IPS-11a (cell line): ENCODE results near the gene SLC2A5.
"Not testable (repeated sequence)": the region's sequence is repeated elsewhere in the genome, so short reads cannot be mapped to it uniquely, and the experiment has no call there.

Source experiments
- H3K4me3 ChIP-seq: one replicate; pipeline ENCODE4 v1.5.1; 2013; ENCODE audit warnings: low read depth, low read length, control low read depth

The SLC2A5 gene

DNA sequence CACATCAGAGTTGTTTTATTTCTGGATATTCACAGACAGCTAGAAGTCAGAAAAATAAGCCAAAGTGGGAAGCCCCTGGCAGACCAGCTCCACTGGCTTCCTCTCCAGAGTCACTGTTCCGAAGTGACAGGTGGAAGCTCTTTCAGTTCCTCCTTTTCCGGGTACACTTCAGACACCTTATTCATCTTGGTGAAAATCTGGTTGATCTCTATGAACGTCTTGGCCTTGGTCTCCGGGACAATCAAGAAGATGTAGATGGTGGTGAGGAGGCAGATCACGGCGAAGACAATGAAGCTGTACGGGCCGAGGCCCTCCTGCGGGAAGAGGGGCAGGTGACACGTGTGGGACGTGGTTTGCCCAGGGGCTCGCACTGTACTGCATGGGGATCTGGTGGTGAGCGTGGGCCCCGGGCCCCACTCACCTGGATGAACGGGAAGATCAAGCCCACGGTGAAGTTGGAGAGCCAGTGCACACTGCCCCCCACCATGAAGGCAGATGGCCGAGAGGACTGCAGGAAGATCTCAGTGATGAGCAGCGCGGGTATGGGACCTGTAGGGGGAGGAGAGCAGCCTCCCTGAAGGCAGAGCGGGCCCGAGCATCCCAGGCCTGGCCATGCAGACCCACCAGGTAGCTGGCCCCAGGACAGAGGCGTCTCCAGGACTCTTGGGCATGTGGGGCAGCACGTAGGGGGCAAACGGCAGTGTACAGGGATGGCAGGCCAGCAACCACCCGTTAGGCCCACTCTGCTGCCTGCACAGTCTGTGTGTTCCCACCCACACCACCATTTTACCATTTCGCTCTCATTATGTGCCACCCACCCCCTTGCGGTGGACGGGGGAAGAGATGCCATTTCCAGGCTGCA, 31.7 kb downstream of the SLC2A5 start:
- H3K4me3 ChIP-seq: no peak overlapping the region

DNA sequence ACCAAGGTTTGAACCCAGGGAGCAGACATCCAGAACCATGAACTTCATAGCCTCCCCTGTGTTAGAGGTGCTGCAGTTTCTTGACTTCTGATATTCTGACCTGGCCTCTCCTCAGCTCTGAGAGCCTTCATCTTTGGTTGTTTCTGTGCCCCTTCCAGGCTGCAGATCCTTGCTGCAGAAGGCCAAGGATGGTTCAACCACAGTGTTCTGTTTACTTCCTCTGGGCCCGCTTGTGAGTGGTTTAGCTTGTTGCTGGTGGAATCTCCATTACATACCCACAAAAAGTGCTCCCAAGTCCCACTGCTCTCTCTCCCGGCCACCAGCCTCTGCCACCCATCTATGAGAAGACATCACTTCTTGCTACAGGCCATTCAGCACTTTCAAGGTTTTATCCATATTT, 34.2 kb downstream of the SLC2A5 start:
- no peak overlapping the region for H3K4me3 ChIP-seq

DNA sequence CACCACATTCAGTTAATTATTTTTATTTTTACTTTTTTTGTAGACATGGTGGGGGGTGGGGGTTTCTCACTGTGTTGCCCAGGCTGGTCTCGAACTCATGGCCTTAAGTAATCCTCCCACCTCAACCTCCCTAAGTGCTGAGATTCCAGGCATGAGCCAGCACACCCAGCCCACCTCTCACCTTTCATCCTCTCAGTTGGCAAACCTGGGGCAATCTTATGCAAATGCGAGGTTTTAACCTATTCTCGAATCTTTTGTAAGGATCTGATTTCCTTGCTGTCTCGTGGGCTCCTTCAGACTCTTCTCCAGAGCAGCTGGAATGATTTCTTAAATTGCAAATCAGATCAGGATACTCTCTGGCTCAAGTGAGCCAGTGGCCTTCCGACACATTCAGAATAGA, 36.1 kb downstream of the SLC2A5 start:
- H3K4me3 ChIP-seq: no peak overlapping the region

DNA sequence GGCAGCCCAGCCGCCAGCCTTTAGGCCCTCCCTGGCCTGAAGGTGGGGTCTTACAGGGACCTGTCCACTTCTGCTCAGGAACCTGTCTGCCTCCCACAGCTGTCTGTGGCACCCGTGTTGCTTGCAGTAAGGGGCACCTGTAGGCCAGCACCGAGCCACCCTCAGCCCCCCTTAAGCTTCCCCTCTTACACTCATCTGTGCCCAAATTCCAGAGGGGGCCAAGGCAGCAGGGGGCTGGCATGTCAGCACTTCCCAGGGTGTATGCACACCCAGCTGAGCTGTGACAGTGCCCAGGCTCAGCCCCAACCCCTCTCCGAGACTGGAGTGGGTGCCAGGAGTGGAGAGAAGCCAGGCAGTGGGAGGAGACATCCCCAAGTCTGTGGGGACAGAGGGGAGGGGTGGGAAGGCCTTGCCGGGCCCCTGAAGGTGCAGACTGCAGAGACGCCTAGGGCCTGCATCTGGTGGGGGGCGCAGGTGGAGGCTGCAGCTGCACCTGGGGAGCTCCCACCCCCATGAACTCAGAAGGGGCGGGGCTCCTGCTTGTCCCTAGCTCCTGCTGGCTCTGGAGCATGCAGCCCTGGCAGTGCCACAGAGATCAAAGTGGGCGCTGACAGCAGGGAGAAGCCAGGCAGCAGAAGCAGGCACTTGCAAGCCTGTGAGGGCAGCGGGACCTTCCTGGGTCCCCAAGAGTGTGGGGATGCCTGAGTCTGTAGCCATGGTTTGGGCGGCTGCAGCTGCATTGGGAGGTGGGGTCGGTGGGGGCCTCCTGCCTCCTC, 37.8 kb downstream of the SLC2A5 start:
- H3K4me3 ChIP-seq: no peak overlapping the region

DNA sequence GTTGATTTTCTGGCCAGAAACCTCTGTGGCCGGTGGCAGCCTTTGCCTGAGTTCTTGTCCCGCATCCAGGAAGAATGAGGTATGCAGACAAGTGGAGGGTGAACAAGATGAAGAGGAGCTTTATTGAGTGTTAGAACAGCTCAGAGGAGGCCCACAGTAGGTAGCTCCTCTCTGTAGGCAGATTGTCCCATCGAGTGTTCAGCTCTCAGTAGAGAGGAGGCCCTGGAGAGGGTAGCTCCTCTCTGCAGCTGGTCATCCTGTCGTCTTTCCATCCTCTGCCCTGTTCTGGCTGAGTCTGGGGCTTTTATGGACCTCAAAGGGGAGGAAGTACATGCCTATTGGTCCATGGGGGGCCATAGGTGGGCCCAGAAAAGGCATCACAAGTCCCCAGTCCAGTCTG, 38.4 kb downstream of the SLC2A5 start:
- not testable (repeated sequence) for H3K4me3 ChIP-seq

DNA sequence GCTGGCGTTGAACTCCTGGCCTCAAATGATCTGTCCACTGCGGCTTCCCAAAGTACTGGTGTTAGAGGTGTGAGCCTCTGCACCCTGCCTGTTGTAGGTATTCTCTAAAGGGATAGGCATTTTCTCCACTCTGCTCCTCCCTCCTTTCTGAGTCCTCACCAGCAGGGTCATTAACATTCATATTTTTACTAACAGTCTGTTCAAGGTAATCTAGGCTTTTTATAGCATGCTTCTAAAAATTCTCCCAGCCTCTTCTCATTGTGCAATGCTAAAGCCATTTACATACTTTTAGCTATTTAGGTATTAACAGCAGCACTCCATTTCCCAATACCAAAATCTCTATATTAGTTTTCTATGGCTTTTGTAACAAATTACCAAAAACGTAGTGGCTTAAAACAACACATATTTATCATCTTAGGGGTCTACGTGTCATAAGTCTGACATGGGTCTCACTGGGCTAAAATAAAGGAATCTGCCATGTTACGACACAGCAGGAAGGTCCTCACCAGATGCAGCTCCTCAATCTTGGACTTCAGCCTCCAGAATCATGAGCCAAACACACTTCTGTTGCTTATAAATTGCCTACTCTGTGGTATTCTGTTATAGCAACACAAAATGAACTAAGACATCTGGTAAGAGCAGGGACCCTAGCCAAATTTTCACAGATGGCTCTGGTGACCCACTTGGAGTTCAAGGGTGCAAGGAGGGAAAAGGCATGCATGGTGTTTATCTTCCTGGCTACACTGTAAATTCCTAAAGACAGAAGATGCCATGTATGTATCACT, 40.3 kb downstream of the SLC2A5 start:
- no peak overlapping the region for H3K4me3 ChIP-seq

DNA sequence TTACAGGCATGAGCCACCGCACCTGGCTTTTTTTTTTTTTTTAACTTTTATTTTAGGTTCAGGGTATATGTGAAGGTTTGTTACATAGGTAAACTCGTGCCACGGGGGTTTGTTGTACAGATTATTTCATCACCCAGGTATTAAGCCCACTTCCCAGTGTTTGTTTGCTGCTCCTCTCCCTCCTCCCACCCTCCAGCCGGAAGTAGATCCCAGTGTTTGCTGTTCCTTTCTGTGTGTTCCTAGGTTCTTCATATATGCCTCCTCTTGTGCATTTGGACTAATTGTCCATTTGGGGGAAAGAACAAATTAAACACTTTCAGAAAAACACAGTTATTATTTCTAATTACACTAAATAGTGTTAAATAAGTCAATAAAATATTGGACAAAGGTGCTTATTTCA, 42.1 kb downstream of the SLC2A5 start:
- H3K4me3 ChIP-seq: no peak overlapping the region

DNA sequence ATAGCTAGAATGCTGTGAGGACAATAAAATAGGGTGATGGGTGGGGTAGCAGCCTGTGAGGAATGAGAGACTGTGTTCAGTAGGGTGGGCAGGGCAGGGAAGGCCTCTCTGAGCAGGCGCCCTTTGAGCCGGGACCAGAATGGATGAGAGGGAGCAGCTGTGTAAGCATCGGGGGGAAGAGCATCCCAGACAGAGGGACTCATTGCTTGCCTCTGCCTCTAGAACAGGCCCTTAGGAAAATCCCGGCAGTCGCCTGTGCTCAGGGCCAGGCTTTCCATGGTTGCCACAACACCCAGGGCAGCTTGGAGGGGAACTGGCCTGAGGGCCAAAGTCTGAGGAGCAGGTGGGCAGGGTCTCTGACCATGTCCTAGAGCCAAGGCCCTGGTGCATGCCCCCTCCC, 44.0 kb downstream of the SLC2A5 start:
- no peak overlapping the region for H3K4me3 ChIP-seq

DNA sequence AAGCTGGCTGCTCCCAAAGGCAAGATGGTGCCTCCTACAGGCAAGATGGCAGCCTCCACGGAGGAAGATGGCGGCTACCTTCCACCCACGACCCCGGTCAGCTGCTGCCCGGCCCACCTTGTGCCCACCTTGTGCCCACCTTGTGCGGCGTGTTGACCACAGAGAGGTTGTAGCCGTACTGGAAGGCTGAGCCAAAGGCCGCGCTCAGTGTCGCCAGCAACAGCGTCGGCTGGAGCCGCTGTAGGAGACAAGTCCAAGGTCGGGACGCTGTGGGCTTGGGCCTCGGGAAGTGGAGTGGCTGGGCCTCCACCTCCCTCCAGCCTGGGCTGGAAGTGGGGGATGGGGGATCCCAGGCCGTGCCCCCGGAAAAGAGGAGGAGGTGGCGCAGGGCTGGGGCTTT, 44.6 kb downstream of the SLC2A5 start:
- H3K4me3 ChIP-seq: no peak overlapping the region

DNA sequence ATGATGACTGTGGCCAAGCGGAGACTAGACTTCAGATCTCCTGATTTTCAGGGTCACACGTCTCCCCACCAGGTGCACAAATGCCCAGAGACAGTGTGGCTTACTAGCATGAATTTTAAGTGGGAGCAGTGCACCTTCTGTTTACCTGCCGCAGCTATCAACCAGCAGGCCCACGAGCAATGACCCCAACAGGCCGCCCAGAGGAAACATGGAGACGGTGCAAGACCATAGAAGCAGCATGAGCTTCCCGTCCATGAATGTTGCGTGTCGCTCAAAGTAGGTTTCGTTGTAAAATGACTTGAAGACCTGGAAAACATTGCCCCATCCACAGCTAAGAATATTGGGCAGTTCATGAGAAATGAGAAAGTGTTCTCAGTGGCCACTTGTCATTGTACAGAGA, 46.7 kb downstream of the SLC2A5 start:
- H3K4me3 ChIP-seq: no peak overlapping the region

DNA sequence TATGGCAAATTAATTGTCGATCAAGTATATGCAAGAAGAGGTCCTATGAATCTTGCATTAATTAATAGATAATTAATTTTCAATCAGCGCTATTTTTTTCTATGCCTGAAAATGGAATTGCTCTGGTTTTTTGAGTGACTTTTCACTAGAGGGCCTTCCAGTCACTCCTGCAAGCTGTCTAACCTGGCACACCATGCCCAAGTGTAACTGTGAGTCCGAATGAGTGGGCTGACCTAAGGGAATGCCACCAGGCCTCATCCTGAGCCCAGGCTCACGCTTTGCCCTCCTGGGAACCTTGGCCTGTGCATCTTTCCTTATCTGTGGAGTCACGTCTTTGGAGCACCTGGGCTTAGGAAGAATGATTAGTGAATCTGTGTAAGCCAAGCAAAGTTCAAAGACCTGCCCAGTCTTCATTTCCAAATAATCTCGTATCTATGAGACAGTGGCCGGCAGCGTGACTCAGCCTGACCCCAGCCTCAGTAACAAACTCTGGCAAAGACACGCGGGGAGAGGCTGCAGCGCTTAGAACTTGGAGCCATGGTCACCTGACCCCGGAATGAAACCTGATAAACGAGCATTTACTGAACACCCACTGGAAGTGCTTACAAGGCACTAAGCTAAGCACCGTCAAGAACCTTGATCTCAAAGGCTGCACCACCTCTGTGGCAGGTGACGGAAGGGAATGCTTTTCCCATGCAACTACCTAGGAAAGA, 47.3 kb downstream of the SLC2A5 start:
- not testable (repeated sequence) for H3K4me3 ChIP-seq

DNA sequence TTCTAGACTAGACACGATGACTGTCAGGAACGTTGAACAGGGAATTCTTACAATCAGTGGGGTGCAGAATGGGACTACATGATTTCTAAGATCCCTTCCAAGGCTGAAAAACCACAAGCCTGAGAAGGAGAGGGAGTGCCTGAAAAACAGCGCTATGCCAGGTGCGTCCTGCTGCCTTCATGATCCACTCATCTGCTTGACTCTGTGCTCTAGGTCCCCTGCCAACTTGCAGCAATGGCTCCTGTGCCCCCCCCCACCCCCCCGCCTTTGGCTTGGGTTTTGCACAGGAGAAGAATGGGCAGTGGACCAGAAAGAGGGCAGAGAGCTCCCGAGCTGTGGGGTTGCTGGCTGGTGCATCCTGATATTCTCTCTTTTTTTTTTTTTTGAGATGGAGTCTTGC, 49.1 kb downstream of the SLC2A5 start:
- no peak overlapping the region for H3K4me3 ChIP-seq

DNA sequence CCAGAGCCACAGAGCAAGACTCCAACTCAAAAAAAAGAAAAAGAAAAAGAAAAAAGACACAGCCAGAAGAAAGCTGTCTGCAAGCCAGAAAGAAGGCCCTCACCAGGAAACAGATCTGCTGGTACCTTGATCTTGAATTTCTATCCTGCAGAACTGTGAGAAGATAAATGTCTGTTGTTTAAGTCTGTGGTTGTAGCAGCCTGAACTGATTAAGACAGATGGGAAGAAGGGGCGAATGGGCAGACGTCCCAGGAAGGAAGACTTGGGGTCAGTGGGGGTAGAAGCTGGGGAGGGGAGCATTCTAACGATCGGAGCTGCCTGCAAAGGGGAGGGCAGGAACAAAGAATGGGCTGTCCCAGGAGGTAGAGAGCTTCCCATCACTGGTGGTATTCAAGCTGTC, 49.5 kb downstream of the SLC2A5 start:
- no peak overlapping the region for H3K4me3 ChIP-seq

DNA sequence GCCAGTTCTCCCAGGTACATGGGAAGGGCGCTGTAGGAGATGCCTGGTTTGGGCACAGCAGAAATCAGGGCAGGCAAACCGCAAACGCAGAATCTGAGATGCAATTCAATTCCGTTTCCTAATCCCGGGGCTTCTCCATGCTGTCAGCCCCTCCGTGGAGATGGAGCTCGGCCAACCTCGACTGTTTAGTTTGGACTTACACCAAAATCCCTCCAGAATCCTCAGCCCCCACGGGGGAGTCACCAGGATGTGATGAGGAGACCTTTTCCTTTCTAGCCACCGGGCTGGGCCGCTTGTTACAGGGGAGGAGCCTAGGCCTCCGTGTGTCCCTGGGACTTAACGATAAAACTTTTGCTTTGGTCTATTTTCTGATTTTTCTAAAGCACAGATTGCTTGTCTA, 51.1 kb downstream of the SLC2A5 start:
- H3K4me3 ChIP-seq: no peak overlapping the region

DNA sequence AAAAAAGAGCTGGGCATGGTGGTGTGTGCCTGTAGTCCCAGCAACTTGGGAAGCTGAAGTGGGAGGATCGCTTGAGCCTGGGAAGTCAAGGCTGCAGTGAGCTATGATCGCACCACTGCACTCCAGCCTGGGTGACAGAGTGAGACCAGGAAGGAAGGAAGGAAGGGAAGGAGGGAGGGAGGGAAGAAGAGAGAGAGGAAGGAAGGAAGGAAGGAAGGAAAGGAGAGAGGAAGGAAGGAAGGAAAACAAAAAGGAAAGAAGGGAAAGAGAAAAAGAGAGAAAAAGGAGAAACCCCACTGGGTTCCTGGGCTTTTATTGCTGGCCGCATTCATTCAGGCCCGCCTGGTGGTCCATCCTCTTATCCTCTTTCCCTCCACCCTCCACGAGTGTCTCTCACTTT, 53.0 kb downstream of the SLC2A5 start:
- H3K4me3 ChIP-seq: no peak overlapping the region

DNA sequence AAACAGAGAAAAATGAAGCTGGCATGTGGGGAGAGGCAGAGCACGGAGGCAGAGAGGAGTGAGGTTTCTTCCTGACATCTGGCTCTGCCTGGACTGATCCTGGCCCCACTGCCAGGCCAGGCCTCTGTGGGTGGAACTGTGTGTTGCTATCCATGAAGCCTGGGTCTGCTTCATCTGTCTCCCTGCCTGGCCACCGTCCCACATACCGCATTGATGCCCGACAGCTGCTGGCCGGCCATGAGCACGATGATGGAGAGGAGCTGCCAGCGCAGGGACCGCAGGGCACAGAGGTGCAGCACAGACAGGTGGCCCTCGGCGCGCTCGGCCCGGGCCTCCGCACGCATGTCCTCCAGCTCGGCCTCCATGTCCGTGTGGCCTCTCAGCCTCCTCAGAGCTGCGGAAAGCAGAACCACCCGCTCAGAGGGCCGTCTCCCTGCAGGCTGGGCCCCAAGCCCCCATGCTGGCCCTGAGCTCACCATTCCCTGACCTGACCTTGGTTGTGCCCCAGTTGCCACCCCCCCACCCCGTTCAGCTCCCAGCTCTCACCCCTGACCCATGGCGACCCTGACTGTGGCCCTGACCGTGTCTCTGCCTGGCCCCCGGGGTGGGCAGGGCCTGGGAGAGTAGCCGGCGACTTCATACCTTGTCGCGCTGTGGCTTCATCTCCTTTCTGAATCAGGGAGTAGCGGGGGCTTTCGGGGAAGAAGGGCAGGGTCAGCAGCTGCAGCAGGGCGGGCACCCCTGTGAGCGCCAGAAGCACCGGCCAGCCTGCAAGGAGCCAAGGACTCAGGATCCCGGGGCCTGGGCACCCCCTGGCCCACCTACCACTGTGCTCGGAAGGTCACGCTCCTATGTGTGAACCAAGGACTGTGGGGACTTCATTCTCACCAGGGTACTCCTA, 54.7 kb downstream of the SLC2A5 start:
- no peak overlapping the region for H3K4me3 ChIP-seq

DNA sequence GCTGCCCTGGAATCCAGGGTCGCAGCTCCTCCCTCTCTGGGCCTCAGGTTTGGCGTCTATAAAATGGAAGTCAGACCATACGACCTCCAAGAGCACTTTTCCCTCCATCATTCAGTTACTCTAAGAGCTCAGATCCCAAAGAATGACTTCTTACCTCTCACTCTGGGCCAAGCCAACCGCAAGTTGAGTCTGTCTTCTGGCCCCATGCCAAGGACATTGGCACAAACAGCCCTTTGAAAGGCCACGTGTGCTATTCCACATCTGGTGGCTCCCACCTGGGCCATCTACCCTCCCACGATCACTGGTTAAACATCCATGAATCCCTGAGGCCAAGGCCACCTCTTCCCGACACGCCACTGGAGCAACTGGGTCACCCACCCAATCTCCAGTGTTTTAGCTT, 55.6 kb downstream of the SLC2A5 start:
- H3K4me3 ChIP-seq: no peak overlapping the region

DNA sequence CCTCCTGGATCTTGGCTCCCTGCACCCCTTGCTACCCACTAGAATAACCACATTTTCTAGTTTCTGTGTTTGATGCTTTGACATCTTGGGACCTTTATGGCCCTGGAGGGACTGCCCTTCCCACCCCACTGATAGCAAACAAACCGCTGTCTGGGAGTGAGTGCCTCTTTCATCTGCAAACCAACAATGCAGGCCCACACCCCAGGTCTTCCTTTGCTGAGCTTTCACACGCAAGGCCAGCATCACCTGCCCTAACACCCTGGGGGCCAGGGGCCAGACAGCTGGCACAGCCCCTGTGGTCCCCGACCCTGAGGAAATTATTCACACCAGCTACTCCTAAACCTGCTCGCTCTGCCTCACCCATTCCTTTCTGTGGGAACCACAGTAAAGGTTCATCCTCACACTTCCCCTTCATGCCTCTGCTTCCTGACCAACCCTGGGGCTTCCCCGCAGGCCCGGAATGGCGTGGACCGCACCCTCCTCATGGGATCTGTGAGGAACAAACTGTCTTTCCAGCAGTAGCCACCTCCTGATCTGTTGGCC, 58.6 kb downstream of the SLC2A5 start:
- H3K4me3 ChIP-seq: no peak overlapping the region

DNA sequence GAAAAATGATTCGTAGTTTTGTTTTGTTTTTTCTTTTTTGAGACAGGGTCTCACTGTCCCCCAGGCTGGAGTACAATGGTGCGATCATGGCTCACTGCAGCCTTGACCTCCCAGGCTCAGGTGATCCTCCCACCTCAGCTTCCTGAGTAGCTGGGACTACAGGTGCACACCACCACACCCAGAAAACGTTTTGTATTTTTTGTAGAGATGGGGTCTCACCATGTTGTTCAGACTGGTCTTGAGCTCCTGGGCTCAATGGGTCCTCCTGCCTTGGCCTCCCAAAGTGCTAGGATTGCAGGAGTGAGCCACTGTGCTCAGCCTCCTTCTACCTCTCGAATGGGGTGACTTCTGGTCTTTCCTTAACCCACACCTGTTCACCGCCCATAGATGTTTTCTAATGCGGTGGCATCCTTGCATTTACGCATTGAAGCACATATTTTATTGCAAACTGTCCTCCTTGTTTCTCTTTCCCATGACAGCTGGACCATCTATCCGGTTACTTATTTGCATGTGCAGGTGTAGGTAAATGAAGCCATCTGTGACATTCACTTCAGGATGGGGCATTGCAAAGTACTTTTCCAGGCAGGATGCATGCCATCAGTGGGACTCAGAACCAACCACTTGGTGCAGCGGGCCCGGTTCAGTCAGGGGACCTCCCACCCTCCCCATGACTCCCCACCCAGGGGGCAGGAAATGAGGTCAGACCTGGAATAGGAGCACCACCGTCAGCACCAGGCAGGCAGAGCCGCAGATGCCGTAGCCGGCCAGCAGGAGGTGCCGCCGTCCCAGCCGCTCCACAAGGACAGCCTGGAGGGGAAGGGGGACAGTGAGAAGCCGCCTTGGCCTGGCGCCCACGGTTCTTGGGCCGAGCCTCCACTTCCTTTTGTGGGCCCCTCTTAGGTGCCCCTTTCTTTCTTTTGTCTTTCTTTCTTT, 59.7 kb downstream of the SLC2A5 start:
- no peak overlapping the region for H3K4me3 ChIP-seq
